Esophagus squamous epithelium (tissue), 5 donors: ENCODE measurements around the gene NUDCD3. TPM values are rescaled to one million over a fixed set of nuclear protein-coding genes. Genes with fewer than 3 reads are reported as not detected.

Experiments
- DNase-seq: peaks from one replicate; lab custom pipeline; 2025; lab: John Stamatoyannopoulos, UW
- H3K27ac ChIP-seq, 4 donors: fragments of 200-600 bp; sonication (generic); one replicate each; pipeline ENCODE4 v1.5.1; 2016 to 2019; ENCODE audit warnings: mild to moderate bottlenecking in 1 of 4
- H3K27me3 ChIP-seq, 4 donors: fragments of 200-600 bp; sonication (generic); 1 replicate in 3 of 4; 2 replicates in 1 of 4; pipeline versions ENCODE4 v1.5.1 to v1.6.0; 2017 to 2021; ENCODE audit warnings: antibody characterized with exemption in 1 of 4
- H3K36me3 ChIP-seq, 3 donors: fragments of 200-600 bp; sonication (generic); one replicate each; pipeline ENCODE4 v1.5.1; 2016 to 2019
- H3K4me1 ChIP-seq, 3 donors: fragments of 200-600 bp; sonication (generic); one replicate each; pipeline ENCODE4 v1.5.1; 2017 to 2019
- H3K4me3 ChIP-seq, 4 donors: fragments of 200-600 bp; sonication (generic); 1 replicate in 3 of 4; 2 replicates in 1 of 4; pipeline ENCODE4 v1.5.1; 2016 to 2019; ENCODE audit warnings: mild to moderate bottlenecking in 2 of 4, moderate library complexity in 1 of 4
- H3K9me3 ChIP-seq, 3 donors: fragments of 200-600 bp; sonication (generic); one replicate each; pipeline ENCODE4 v1.5.1; 2016 to 2019
- POLR2A ChIP-seq, 4 donors: fragments of 450-650 bp; IDR thresholded peaks; one replicate each; pipeline ENCODE4 v1.6.1; 2017; ENCODE audit warnings: antibody characterized with exemption in 4 of 4, mild to moderate bottlenecking in 4 of 4, moderate library complexity in 3 of 4
- WGBS, 2 donors: methylation state at CpG; one replicate each; pipeline ENCODE4 v1.1.5; 2018; 5-methylcytosine and 5-hydroxymethylcytosine counted together
- intact Hi-C: fragments of 100-400 bp; cut with DNase I; formaldehyde crosslinking; loops from one replicate; pipeline ENCODE4 v1.15.0; 2022
- total RNA-seq, 4 donors: library from RNA; depleted of rRNA; stranded (reverse); fragments of >200 nt; gene quantifications; one replicate each; pipeline ENCODE4 v1.1.0, GENCODE V29; 2016
- TF ChIP-seq, protein P1 (sequence below), 6 experiments: fragments of 450-650 bp in 4 of 6; fragments of 200-600 bp in 2 of 6; sonication (generic) in 2 of 6; IDR thresholded peaks; one replicate each; pipeline ENCODE4 v1.5.1; 2016 to 2019; ENCODE audit warnings: antibody characterized with exemption in 6 of 6, mild to moderate bottlenecking in 4 of 6, moderate library complexity in 4 of 6
- donor health status: DM: yes; HTN: yes; CAD: no.

Gene NUDCD3
- total RNA-seq, 4 donors from 2014 or later = 33.5 to 54.0 (median 47.0) TPM

DNA sequence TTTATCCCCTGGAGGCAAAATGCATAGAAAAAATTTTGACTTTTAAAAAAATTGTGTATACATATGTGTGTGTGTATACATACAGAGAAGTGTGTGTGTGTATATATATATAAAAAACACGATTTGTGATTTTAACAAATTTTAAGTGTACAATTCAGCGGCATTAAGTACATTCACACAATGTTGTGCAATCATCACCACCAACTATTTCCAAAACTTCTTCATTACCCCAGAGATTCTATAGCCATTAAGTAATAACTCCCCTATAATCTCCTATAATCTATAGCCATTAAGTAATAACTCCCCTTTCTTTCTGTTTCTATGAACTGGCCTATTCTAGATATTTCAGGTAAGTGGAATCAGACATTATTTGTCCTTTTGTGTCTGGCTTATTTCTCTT, 144.4 kb downstream of the NUDCD3 start:
- H3K27ac ChIP-seq = no peak overlapping the region
- H3K4me1 ChIP-seq = peaks cover 0 to 10% (median 0%) of the 10 kb centered on the region in 3 donors
- 95 to 98% methylated on average over 2 of the region's 2 CpGs for WGBS, 2 donors
- no peaks in the 10 kb centered on the region for H3K36me3 ChIP-seq
- DNase-seq = no peak
- H3K9me3 ChIP-seq = peaks cover 0 to 1% (median 0%) of the 10 kb centered on the region in 3 donors
- H3K4me3 ChIP-seq = no peak overlapping the region
- intact Hi-C loops = no loop called here
- no peaks in the 10 kb centered on the region for H3K27me3 ChIP-seq
- TF ChIP-seq, protein P1, sequence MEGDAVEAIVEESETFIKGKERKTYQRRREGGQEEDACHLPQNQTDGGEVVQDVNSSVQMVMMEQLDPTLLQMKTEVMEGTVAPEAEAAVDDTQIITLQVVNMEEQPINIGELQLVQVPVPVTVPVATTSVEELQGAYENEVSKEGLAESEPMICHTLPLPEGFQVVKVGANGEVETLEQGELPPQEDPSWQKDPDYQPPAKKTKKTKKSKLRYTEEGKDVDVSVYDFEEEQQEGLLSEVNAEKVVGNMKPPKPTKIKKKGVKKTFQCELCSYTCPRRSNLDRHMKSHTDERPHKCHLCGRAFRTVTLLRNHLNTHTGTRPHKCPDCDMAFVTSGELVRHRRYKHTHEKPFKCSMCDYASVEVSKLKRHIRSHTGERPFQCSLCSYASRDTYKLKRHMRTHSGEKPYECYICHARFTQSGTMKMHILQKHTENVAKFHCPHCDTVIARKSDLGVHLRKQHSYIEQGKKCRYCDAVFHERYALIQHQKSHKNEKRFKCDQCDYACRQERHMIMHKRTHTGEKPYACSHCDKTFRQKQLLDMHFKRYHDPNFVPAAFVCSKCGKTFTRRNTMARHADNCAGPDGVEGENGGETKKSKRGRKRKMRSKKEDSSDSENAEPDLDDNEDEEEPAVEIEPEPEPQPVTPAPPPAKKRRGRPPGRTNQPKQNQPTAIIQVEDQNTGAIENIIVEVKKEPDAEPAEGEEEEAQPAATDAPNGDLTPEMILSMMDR (IDR thresholded peaks at IDR 0.05) = no peak
- no peak for TF ChIP-seq POLR2A (IDR thresholded peaks at IDR 0.05)

GRCh38 chr7:44341401-44341800, 149.1 kb downstream of the NUDCD3 start:
- TF ChIP-seq, protein P1 (IDR thresholded peaks at IDR 0.05) = no peak
- no peak for TF ChIP-seq POLR2A (IDR thresholded peaks at IDR 0.05)
- 59 to 68% methylated on average over 3 of the region's 3 CpGs for WGBS, 2 donors
- no peak overlapping the region for H3K4me3 ChIP-seq
- H3K27me3 ChIP-seq = no peaks in the 10 kb centered on the region
- intact Hi-C loops = no loop called here
- H3K9me3 ChIP-seq = peaks cover 0 to 3% (median 0%) of the 10 kb centered on the region in 3 donors
- no peaks in the 10 kb centered on the region for H3K36me3 ChIP-seq
- no peaks in the 10 kb centered on the region for H3K4me1 ChIP-seq
- H3K27ac ChIP-seq = no peak overlapping the region
- no peak for DNase-seq

DNA sequence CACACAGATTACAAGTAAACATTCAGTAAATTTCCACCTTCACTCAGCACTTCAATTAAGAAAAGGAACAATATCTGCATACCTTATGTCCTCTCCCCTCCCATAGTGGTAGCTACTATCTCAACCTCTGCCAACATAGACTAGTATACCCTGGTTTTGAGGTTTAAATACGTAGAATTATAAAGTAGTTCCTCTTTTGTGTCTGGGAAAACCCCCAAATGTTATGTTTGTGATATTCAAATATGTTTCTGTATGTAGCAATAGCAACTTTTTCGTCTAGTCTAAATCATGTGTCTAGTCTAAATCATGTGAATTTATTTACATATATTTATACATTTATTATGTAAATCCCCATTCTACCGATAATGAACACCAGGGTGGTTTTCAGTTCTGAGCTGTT, 151.9 kb downstream of the NUDCD3 start:
- TF ChIP-seq POLR2A (IDR thresholded peaks at IDR 0.05) = no peak
- TF ChIP-seq, protein P1 (IDR thresholded peaks at IDR 0.05) = no peak
- Histone ChIP-seq H3K27me3 (no peaks in the 10 kb centered on the region), H3K27ac (no peak overlapping the region), H3K36me3 (no peaks in the 10 kb centered on the region), H3K4me1 (no peaks in the 10 kb centered on the region), H3K4me3 (no peak overlapping the region), H3K9me3 (peaks cover 0 to 3% (median 0%) of the 10 kb centered on the region in 3 donors)
- intact Hi-C loops = no loop called here
- DNase-seq = no peak
- 54 to 67% methylated on average over 3 of the region's 3 CpGs for WGBS, 2 donors

GRCh38 chr7:44336491-44336890, 154.0 kb downstream of the NUDCD3 start:
- intact Hi-C loops = no loop called here
- no peak for DNase-seq
- 89 to 97% methylated on average over 8 to 10 of the region's 11 CpGs for WGBS, 2 donors

GRCh38 chr7:44335184-44335583, 155.3 kb downstream of the NUDCD3 start:
- WGBS, 2 donors = 90 to 100% methylated on average over 1 to 4 of the region's 4 CpGs
- Histone ChIP-seq H3K9me3 (peaks cover 0 to 3% (median 0%) of the 10 kb centered on the region in 3 donors), H3K36me3 (no peaks in the 10 kb centered on the region), H3K27me3 (no peaks in the 10 kb centered on the region), H3K4me3 (no peak overlapping the region), H3K4me1 (no peaks in the 10 kb centered on the region), H3K27ac (no peak overlapping the region)
- TF ChIP-seq, protein P1 (IDR thresholded peaks at IDR 0.05) = no peak
- TF ChIP-seq POLR2A (IDR thresholded peaks at IDR 0.05) = no peak
- no peak for DNase-seq
- intact Hi-C loops = no loop called here

More at GRCh38 chr7:44336491-44336890, 154.0 kb downstream of the NUDCD3 start:
- Histone ChIP-seq H3K27me3 (no peaks in the 10 kb centered on the region), H3K9me3 (peaks cover 0 to 3% (median 0%) of the 10 kb centered on the region in 3 donors), H3K27ac (no peak overlapping the region), H3K4me3 (no peak overlapping the region), H3K4me1 (no peaks in the 10 kb centered on the region), H3K36me3 (no peaks in the 10 kb centered on the region)
- TF ChIP-seq POLR2A (IDR thresholded peaks at IDR 0.05) = no peak
- TF ChIP-seq, protein P1 (IDR thresholded peaks at IDR 0.05) = no peak
